GM23338 (cell line): ENCODE results near the gene BBLN.

Source experiments
- CTCF ChIP-seq, 2 experiments: fragments of 200-600 bp in 1 of 2; sonication (generic) in 1 of 2; conservative IDR thresholded peaks; 2 replicates each; pipeline versions ENCODE4 v1.5.1 to v1.6.1; 2016 to 2017; ENCODE audit warnings: antibody characterized with exemption in 2 of 2, low read depth in 2 of 2, mild to moderate bottlenecking in 2 of 2, moderate library complexity in 1 of 2
- EZH2 ChIP-seq: fragments of 200-600 bp; sonication (generic); IDR thresholded peaks from one replicate; pipeline ENCODE4 v1.8.0; 2017; ENCODE audit warnings: antibody characterized with exemption, mild to moderate bottlenecking, low read depth; ENCODE audit not compliant: unreplicated experiment
- EZH2phosphoT487 ChIP-seq: fragments of 200-600 bp; sonication (generic); IDR thresholded peaks from one replicate; pipeline ENCODE4 v1.8.1; 2018; ENCODE audit warnings: antibody characterized with exemption; ENCODE audit not compliant: unreplicated experiment
- POLR2AphosphoS5 ChIP-seq: IDR thresholded peaks from 2 replicates; pipeline ENCODE4 v1.6.1; 2016; ENCODE audit warnings: antibody characterized with exemption, low read depth
- ZNF114 ChIP-seq: fragments of 250-450 bp; sonication (Bioruptor Pico); IDR thresholded peaks from 2 replicates; pipeline ENCODE4 v1.5.0; 2020; ENCODE audit warnings: mild to moderate bottlenecking, moderate library complexity
- TF ChIP-seq, protein P1 (sequence below): IDR thresholded peaks from one replicate; pipeline ENCODE4 v1.6.1; 2018; ENCODE audit warnings: antibody characterized with exemption; ENCODE audit not compliant: unreplicated experiment

- no peak for TF ChIP-seq CTCF (conservative IDR thresholded peaks at IDR 0.05; ENCODE audit: low read depth in 2 of 2)
- no peak for TF ChIP-seq EZH2phosphoT487
- TF ChIP-seq EZH2 = no peak
- TF ChIP-seq POLR2AphosphoS5 = no peak
- TF ChIP-seq, protein P1, sequence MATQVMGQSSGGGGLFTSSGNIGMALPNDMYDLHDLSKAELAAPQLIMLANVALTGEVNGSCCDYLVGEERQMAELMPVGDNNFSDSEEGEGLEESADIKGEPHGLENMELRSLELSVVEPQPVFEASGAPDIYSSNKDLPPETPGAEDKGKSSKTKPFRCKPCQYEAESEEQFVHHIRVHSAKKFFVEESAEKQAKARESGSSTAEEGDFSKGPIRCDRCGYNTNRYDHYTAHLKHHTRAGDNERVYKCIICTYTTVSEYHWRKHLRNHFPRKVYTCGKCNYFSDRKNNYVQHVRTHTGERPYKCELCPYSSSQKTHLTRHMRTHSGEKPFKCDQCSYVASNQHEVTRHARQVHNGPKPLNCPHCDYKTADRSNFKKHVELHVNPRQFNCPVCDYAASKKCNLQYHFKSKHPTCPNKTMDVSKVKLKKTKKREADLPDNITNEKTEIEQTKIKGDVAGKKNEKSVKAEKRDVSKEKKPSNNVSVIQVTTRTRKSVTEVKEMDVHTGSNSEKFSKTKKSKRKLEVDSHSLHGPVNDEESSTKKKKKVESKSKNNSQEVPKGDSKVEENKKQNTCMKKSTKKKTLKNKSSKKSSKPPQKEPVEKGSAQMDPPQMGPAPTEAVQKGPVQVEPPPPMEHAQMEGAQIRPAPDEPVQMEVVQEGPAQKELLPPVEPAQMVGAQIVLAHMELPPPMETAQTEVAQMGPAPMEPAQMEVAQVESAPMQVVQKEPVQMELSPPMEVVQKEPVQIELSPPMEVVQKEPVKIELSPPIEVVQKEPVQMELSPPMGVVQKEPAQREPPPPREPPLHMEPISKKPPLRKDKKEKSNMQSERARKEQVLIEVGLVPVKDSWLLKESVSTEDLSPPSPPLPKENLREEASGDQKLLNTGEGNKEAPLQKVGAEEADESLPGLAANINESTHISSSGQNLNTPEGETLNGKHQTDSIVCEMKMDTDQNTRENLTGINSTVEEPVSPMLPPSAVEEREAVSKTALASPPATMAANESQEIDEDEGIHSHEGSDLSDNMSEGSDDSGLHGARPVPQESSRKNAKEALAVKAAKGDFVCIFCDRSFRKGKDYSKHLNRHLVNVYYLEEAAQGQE = no peak
- TF ChIP-seq ZNF114 (CRISPR knock-in tag) = no peak
Observed at GRCh38 chr9:128161215-128161902, 1.3 kb downstream of the BBLN start.
